Measurements from ENCODE around the gene DNAJC11. TPM values are rescaled to one million over a fixed set of nuclear protein-coding genes. Genes with fewer than 3 reads are reported as not detected.

Gene DNAJC11
- total RNA-seq, 1 donor from 2014 or later = 74.0 TPM

DNA sequence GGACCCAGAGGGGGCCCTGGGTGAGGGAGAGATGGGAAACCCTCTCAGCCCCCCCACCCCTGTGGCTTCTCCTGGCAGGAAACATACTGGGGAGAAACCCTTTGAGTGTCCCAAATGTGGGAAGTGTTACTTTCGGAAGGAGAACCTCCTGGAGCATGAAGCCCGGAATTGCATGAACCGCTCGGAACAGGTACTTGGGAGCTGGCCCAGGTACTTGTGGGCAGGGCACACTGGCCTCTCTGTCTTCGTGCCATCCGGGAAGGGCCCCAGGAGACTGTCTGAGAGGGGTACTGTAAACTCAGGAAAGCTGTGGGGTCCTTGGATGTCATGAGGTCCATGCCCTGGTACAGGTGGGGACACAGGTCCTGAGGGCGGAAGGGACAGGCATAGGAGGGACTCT lies 115.8 kb downstream of the DNAJC11 start:
- H3K4me3 Mint-ChIP-seq (ENCODE audit: low read depth) = no peak overlapping the region
- intact Hi-C loops (cut with micrococcal nuclease) = no loop called here
- DNase-seq (ENCODE audit: low spot score) = no peak
- no peaks in the 10 kb centered on the region for H3K27me3 Mint-ChIP-seq (ENCODE audit: low read depth)
- peaks cover 24% of the 10 kb centered on the region for H3K36me3 Mint-ChIP-seq (ENCODE audit: low read depth)
- no peaks in the 10 kb centered on the region for H3K9me3 Mint-ChIP-seq
- no peak overlapping the region for H3K27ac Mint-ChIP-seq
- H3K4me1 Mint-ChIP-seq (ENCODE audit: low read depth) = peaks cover 24% of the 10 kb centered on the region

DNA sequence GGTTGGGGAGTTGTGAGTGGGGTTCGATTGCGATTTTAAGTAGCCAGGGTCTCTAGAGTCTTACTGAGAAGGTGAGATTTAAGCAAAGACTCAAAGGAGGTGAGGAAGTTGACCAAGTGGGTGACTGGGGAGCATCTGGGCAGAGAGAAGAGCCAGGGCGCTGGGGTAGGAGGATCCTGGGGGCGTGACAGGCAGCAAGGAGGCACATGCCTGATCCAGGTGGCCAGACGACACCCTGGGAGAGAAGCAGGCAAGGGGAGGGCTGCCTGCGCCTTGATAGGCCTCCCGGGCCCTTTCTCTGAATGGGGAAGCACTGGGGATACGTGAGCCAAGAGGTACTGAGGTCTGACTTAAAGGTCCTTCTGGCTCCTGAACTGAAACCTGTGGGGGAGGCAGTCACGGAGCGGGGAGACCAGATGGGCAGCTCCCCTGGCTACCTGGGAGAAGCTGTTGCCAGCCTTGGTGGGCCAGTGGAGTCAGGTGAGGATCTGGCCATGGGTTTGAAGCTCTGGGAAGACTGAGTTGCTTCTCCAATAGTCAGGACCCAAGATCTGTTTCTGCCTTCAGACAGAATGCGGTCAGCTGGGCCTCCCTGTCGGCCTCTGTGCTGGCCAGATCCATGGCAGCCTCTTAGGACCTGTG lies 116.4 kb downstream of the DNAJC11 start:
- no peaks in the 10 kb centered on the region for H3K9me3 Mint-ChIP-seq
- H3K36me3 Mint-ChIP-seq (ENCODE audit: low read depth) = peaks cover 25% of the 10 kb centered on the region
- intact Hi-C loops (cut with micrococcal nuclease) = no loop called here
- H3K27me3 Mint-ChIP-seq (ENCODE audit: low read depth) = no peaks in the 10 kb centered on the region
- H3K27ac Mint-ChIP-seq = peak overlapping the region; percentile 9
- no peak overlapping the region for H3K4me3 Mint-ChIP-seq (ENCODE audit: low read depth)
- peaks cover 30% of the 10 kb centered on the region for H3K4me1 Mint-ChIP-seq (ENCODE audit: low read depth)
- DNase-seq (ENCODE audit: low spot score) = no peak

Other genes with a start within 250 kb of the DNAJC11 start
- gene TNFRSF25, start 235.6 kb downstream of the DNAJC11 start, total RNA-seq = 88.0 and 89.7 TPM in 2 replicates
- gene PLEKHG5, start 210.1 kb downstream of the DNAJC11 start, total RNA-seq = 1.1 and 1.6 TPM in 2 replicates
- gene NOL9, start 147.3 kb downstream of the DNAJC11 start, total RNA-seq = 43.4 and 50.0 TPM in 2 replicates
- gene TAS1R1, start 146.5 kb downstream of the DNAJC11 start, total RNA-seq = not detected in 2 replicates
- 26.3 and 28.0 TPM in 2 replicates for gene ZBTB48, start 121.8 kb downstream of the DNAJC11 start, total RNA-seq
- gene KLHL21, start 98.9 kb downstream of the DNAJC11 start, total RNA-seq = 21.3 and 22.6 TPM in 2 replicates
- gene PHF13, start 88.1 kb downstream of the DNAJC11 start, total RNA-seq = 19.7 and 20.4 TPM in 2 replicates
- 23.2 and 24.1 TPM in 2 replicates for gene THAP3, start 76.9 kb downstream of the DNAJC11 start, total RNA-seq
- 62.9 and 69.0 TPM in 2 replicates for gene CAMTA1, start 83.6 kb upstream of the DNAJC11 start, total RNA-seq